ENCODE data around the gene TPX2. TPM values are rescaled to one million over a fixed set of nuclear protein-coding genes. Genes with fewer than 3 reads are reported as not detected.

The TPX2 gene
- total and polyA plus RNA-seq, 2 donors (not counting 1 experiment from before 2014, with no cell fraction given) = 0.30 to 0.31 TPM

- CTCF ChIA-PET = interaction anchor here (4.2 kb wide), 1 partner anchor 28 kb away, joined by 15 read pairs; no protein-coding TSS in a partner anchor
- Histone ChIP-seq H3K4me2 (replicated peaks; ENCODE audit: low read depth, low read length, poor library complexity, severe bottlenecking) (no peak within 1 kb of the TSS), H3K27me3 (replicated peaks in 1 of 4; ENCODE audit: control extremely low read depth in 1 of 4, control insufficient read depth in 3 of 4, insufficient read depth in 4 of 4, low read length in 3 of 4) (peaks cover 0 to 9% (median 0%) of the 10 kb centered on the region in 4 experiments), H3K9ac (ENCODE audit: low read length) (no peak within 1 kb of the TSS), H3K4me1 (ENCODE audit: control insufficient read depth in 2 of 2, insufficient read depth in 2 of 2, low read length in 2 of 2) (peaks cover 6 to 8% of the 10 kb centered on the region in 2 donors), H3K79me2 (ENCODE audit: control insufficient read depth, insufficient read depth, low read length) (no peaks in the 10 kb centered on the region), H3K4me3 (ENCODE audit: control extremely low read depth in 1 of 5, extremely low read depth in 1 of 5, insufficient read depth in 1 of 5, low read depth in 2 of 5, low read length in 4 of 5) (no peak within 1 kb of the TSS), H3K36me3 (replicated peaks in 1 of 2; ENCODE audit: control extremely low read depth in 1 of 2, control insufficient read depth in 1 of 2, extremely low read depth in 1 of 2, insufficient read depth in 2 of 2, low read length in 1 of 2) (no peaks in the 10 kb centered on the region), H3K27ac (ENCODE audit: low read length in 2 of 2) (no peak within 1 kb of the TSS), H4K20me1 (ENCODE audit: control insufficient read depth, insufficient read depth, low read length, poor library complexity, severe bottlenecking) (no peaks in the 10 kb centered on the region), H2AFZ (ENCODE audit: insufficient read depth, low read depth, low read length, poor library complexity, severe bottlenecking) (no peak within 1 kb of the TSS), H3K9me3 (ENCODE audit: control extremely low read depth in 1 of 3, control insufficient read depth in 2 of 3, insufficient read depth in 1 of 3, low read length in 2 of 3) (no peaks in the 10 kb centered on the region)
- TF ChIP-seq CTCF (IDR thresholded peaks at IDR 0.05) (no peak), EZH2 (IDR thresholded peaks at IDR 0.05; ENCODE audit: borderline replicate concordance, insufficient read depth, low read depth, low read length, poor library complexity, severe bottlenecking) (no peak)
- no peak for ATAC-seq (ENCODE audit: low read depth)
- POLR2A ChIA-PET = no interaction called here
- Mint-ChIP-seq H3K27me3 (peaks cover 8% of the 10 kb centered on the region), H3K4me1 (peaks cover 8% of the 10 kb centered on the region), H3K9me3 (ENCODE audit: insufficient read depth) (no peaks in the 10 kb centered on the region), H3K27ac (no peak within 1 kb of the TSS), H3K4me3 (no peak within 1 kb of the TSS)
- intact Hi-C loops (cut with micrococcal nuclease) = no loop called here
- 94% methylated on average over 16 of the region's 16 CpGs for WGBS (ENCODE audit: insufficient coverage)
- no peak for DNase-seq
These were observed 80.1 kb downstream of the TPX2 start, which contains the start of gene MYLK2 for GRCh38 chr20:31819083-31819784. TSS of gene MYLK2 (plus strand) at chr20:31819356. CDS start at chr20:31819581, 225 bp downstream.

GRCh38 chr20:31820228-31820627 is 81.1 kb downstream of the TPX2 start:
- WGBS (ENCODE audit: insufficient coverage) = 93% methylated on average over 6 of the region's 6 CpGs
- ATAC-seq (ENCODE audit: low read depth) (no peak), DNase-seq (no peak)
- H3K27me3 Mint-ChIP-seq = peaks cover 8% of the 10 kb centered on the region
- Histone ChIP-seq H3K79me2 (ENCODE audit: control insufficient read depth, insufficient read depth, low read length) (no peaks in the 10 kb centered on the region), H3K36me3 (replicated peaks in 1 of 2; ENCODE audit: control extremely low read depth in 1 of 2, control insufficient read depth in 1 of 2, extremely low read depth in 1 of 2, insufficient read depth in 2 of 2, low read length in 1 of 2) (no peaks in the 10 kb centered on the region), H3K4me2 (replicated peaks; ENCODE audit: low read depth, low read length, poor library complexity, severe bottlenecking) (no peak overlapping the region), H3K9ac (ENCODE audit: low read length) (no peak overlapping the region), H4K20me1 (ENCODE audit: control insufficient read depth, insufficient read depth, low read length, poor library complexity, severe bottlenecking) (no peaks in the 10 kb centered on the region), H3K9me3 (ENCODE audit: control extremely low read depth in 1 of 3, control insufficient read depth in 2 of 3, insufficient read depth in 1 of 3, low read length in 2 of 3) (no peaks in the 10 kb centered on the region), H3K27me3 (replicated peaks in 1 of 4; ENCODE audit: control extremely low read depth in 1 of 4, control insufficient read depth in 3 of 4, insufficient read depth in 4 of 4, low read length in 3 of 4) (peaks cover 0 to 9% (median 0%) of the 10 kb centered on the region in 4 experiments), H2AFZ (ENCODE audit: insufficient read depth, low read depth, low read length, poor library complexity, severe bottlenecking) (no peak overlapping the region), H3K27ac (ENCODE audit: low read length in 2 of 2) (no peak overlapping the region), H3K4me1 (ENCODE audit: control insufficient read depth in 2 of 2, insufficient read depth in 2 of 2, low read length in 2 of 2) (peaks cover 6 to 8% of the 10 kb centered on the region in 2 donors), H3K4me3 (ENCODE audit: control extremely low read depth in 1 of 5, extremely low read depth in 1 of 5, insufficient read depth in 1 of 5, low read depth in 2 of 5, low read length in 4 of 5) (no peak overlapping the region)
- CTCF ChIA-PET = interaction anchor here (1.4 to 4.2 kb wide), 2 partner anchors 27 to 206 kb away, joined by 3 to 15 read pairs; no protein-coding TSS in a partner anchor
- no peak overlapping the region for H3K4me3 Mint-ChIP-seq
- H3K9me3 Mint-ChIP-seq (ENCODE audit: insufficient read depth) = no peaks in the 10 kb centered on the region
- POLR2A ChIA-PET = no interaction called here
- peaks cover 8% of the 10 kb centered on the region for H3K4me1 Mint-ChIP-seq
- no peak for TF ChIP-seq EZH2 (IDR thresholded peaks at IDR 0.05; ENCODE audit: borderline replicate concordance, insufficient read depth, low read depth, low read length, poor library complexity, severe bottlenecking)
- TF ChIP-seq CTCF (IDR thresholded peaks at IDR 0.05) = no peak
- intact Hi-C loops (cut with micrococcal nuclease) = no loop called here
- H3K27ac Mint-ChIP-seq = no peak overlapping the region

Data from B cell (primary cell).